Measurements from ENCODE around the gene DEPDC7.

GRCh38 chr11:33000181-33000580 is 15.5 kb upstream of the DEPDC7 start:
- no peak for TF ChIP-seq RAD21 (IDR thresholded peaks at IDR 0.05)
- no peak for TF ChIP-seq GABPA (IDR thresholded peaks at IDR 0.05 in 1 of 2, conservative IDR thresholded peaks at IDR 0.05 in 1 of 2)
- TF ChIP-seq CTCF (IDR thresholded peaks at IDR 0.05; ENCODE audit: low read depth, low read length, missing input control) = no peak
- TF ChIP-seq MAX (IDR thresholded peaks at IDR 0.05) = no peak
- no peak for TF ChIP-seq RXRA (IDR thresholded peaks at IDR 0.05)
- TF ChIP-seq, protein P1, sequence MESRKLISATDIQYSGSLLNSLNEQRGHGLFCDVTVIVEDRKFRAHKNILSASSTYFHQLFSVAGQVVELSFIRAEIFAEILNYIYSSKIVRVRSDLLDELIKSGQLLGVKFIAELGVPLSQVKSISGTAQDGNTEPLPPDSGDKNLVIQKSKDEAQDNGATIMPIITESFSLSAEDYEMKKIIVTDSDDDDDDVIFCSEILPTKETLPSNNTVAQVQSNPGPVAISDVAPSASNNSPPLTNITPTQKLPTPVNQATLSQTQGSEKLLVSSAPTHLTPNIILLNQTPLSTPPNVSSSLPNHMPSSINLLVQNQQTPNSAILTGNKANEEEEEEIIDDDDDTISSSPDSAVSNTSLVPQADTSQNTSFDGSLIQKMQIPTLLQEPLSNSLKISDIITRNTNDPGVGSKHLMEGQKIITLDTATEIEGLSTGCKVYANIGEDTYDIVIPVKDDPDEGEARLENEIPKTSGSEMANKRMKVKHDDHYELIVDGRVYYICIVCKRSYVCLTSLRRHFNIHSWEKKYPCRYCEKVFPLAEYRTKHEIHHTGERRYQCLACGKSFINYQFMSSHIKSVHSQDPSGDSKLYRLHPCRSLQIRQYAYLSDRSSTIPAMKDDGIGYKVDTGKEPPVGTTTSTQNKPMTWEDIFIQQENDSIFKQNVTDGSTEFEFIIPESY (IDR thresholded peaks at IDR 0.05) = no peak

Data from liver (tissue), 3 donors.